H9 (cell line): ENCODE data around the gene GNLY. TPM values are rescaled to one million over a fixed set of nuclear protein-coding genes. Genes with fewer than 3 reads are reported as not detected.

ENCODE experiments used
- DNase-seq: peaks from one replicate; pipeline ENCODE4 v3.0.0-alpha.2; 2017
- H2AFZ ChIP-seq: one replicate; pipeline ENCODE4 v1.6.1; 2013; ENCODE audit warnings: mild to moderate bottlenecking, low read length, control low read depth, moderate library complexity
- H2AK5ac ChIP-seq: 2 replicates; pipeline ENCODE4 v1.6.1; 2013; ENCODE audit warnings: low read length, control low read depth, mixed read lengths; ENCODE audit not compliant: insufficient read length
- H2BK120ac ChIP-seq: one replicate; pipeline ENCODE4 v1.6.1; 2013; ENCODE audit warnings: low read depth, mild to moderate bottlenecking, low read length, control low read depth, inconsistent platforms; ENCODE audit not compliant: poor library complexity, severe bottlenecking
- H2BK12ac ChIP-seq: 2 replicates; pipeline ENCODE4 v1.6.1; 2013; ENCODE audit warnings: low read length, control low read depth, mixed read lengths, low read depth; ENCODE audit not compliant: insufficient read length
- H2BK15ac ChIP-seq: 2 replicates; pipeline ENCODE4 v1.6.1; 2013; ENCODE audit warnings: low read depth, low read length, control low read depth
- H2BK20ac ChIP-seq: one replicate; pipeline ENCODE4 v1.6.1; 2013; ENCODE audit warnings: low read depth, mild to moderate bottlenecking, low read length, control low read depth, inconsistent platforms; ENCODE audit not compliant: poor library complexity, severe bottlenecking
- H2BK5ac ChIP-seq: 2 replicates; pipeline ENCODE4 v1.6.1; 2013; ENCODE audit warnings: low read length, control low read depth, mixed read lengths; ENCODE audit not compliant: insufficient read length
- H3K14ac ChIP-seq: 2 replicates; pipeline ENCODE4 v1.6.1; 2013; ENCODE audit warnings: low read length, control low read depth; ENCODE audit not compliant: insufficient read depth
- H3K18ac ChIP-seq: 2 replicates; pipeline ENCODE4 v1.6.1; 2013; ENCODE audit warnings: low read depth, mild to moderate bottlenecking, mixed read lengths, low read length, control low read depth; ENCODE audit not compliant: insufficient read length
- H3K23ac ChIP-seq: 2 replicates; pipeline ENCODE4 v1.6.1; 2013; ENCODE audit warnings: low read length, control low read depth, mixed read lengths, low read depth; ENCODE audit not compliant: insufficient read length
- H3K23me2 ChIP-seq: 2 replicates; pipeline ENCODE4 v1.6.1; 2013; ENCODE audit warnings: low read depth, mild to moderate bottlenecking, mixed read lengths, low read length, control low read depth; ENCODE audit not compliant: insufficient read length, poor library complexity, severe bottlenecking
- H3K27ac ChIP-seq: 2 replicates; pipeline ENCODE4 v1.5.1; 2013; ENCODE audit warnings: low read length, control low read depth, mixed read lengths, low read depth; ENCODE audit not compliant: insufficient read length
- H3K27me3 ChIP-seq: 2 replicates; pipeline ENCODE4 v1.6.1; 2013; ENCODE audit warnings: low read length, control low read depth, inconsistent platforms; ENCODE audit not compliant: insufficient read depth
- H3K4ac ChIP-seq: 2 replicates; pipeline ENCODE4 v1.6.1; 2013; ENCODE audit warnings: low read depth, mild to moderate bottlenecking, control low read depth, inconsistent platforms, low read length, moderate library complexity
- H3K4me1 ChIP-seq: 2 replicates; pipeline ENCODE4 v1.6.1; 2013; ENCODE audit warnings: low read length, control low read depth, inconsistent platforms; ENCODE audit not compliant: insufficient read depth
- H3K4me2 ChIP-seq: 2 replicates; pipeline ENCODE4 v1.6.1; 2013; ENCODE audit warnings: low read length, control low read depth, mixed read lengths; ENCODE audit not compliant: insufficient read length, insufficient read depth
- H3K56ac ChIP-seq: 2 replicates; pipeline ENCODE4 v1.6.1; 2013; ENCODE audit warnings: low read depth, mild to moderate bottlenecking, mixed read lengths, low read length, control low read depth; ENCODE audit not compliant: insufficient read length
- H3K79me1 ChIP-seq: 2 replicates; pipeline ENCODE4 v1.6.1; 2013; ENCODE audit warnings: low read depth, mild to moderate bottlenecking, moderate library complexity, low read length, control low read depth, inconsistent platforms; ENCODE audit not compliant: insufficient read depth, poor library complexity, severe bottlenecking
- H3K79me2 ChIP-seq: 2 replicates; pipeline ENCODE4 v1.6.1; 2013; ENCODE audit warnings: low read length, control low read depth, inconsistent platforms; ENCODE audit not compliant: insufficient read depth
- H3K9ac ChIP-seq: 2 replicates; pipeline ENCODE4 v1.6.1; 2013; ENCODE audit warnings: low read length, control low read depth, mixed read lengths; ENCODE audit not compliant: insufficient read length; ENCODE audit errors: extremely low read depth
- H3K9me3 ChIP-seq: one replicate; pipeline ENCODE4 v1.6.1; 2013; ENCODE audit warnings: low read depth, low read length, inconsistent platforms; ENCODE audit not compliant: control insufficient read depth
- H3T11ph ChIP-seq: one replicate; pipeline ENCODE4 v1.6.1; 2013; ENCODE audit warnings: mild to moderate bottlenecking, low read length, control low read depth, inconsistent platforms
- H4K20me1 ChIP-seq: one replicate; pipeline ENCODE4 v1.6.1; 2013; ENCODE audit not compliant: control insufficient read depth, insufficient read length, insufficient read depth
- H4K5ac ChIP-seq: 2 replicates; pipeline ENCODE4 v1.6.1; 2013; ENCODE audit warnings: low read depth, mild to moderate bottlenecking, mixed read lengths, low read length, control low read depth; ENCODE audit not compliant: insufficient read length
- H4K8ac ChIP-seq: replicated peaks from 2 replicates; pipeline ENCODE4 v1.6.1; 2013; ENCODE audit warnings: low read length, control low read depth, mixed read lengths, low read depth; ENCODE audit not compliant: insufficient read length
- H4K91ac ChIP-seq: 2 replicates; pipeline ENCODE4 v1.6.1; 2013; ENCODE audit warnings: low read depth, mild to moderate bottlenecking, moderate library complexity, mixed read lengths, low read length, control low read depth; ENCODE audit not compliant: insufficient read length
- H3K27ac Mint-ChIP-seq, 3 experiments: 2 replicates in 2 of 3; 3 replicates in 1 of 3; pipeline ENCODE4 v1.8.0; 2020 to 2021; ENCODE audit warnings: mixed read lengths in 3 of 3, mild to moderate bottlenecking in 1 of 3, moderate library complexity in 1 of 3
- H3K27me3 Mint-ChIP-seq: 2 replicates; pipeline ENCODE4 v1.8.0; 2021; ENCODE audit warnings: low read depth, mild to moderate bottlenecking, moderate library complexity, mixed read lengths
- H3K36me3 Mint-ChIP-seq, 3 experiments: 2 replicates in 2 of 3; 3 replicates in 1 of 3; pipeline ENCODE4 v1.8.0; 2020 to 2021; ENCODE audit warnings: low read depth in 3 of 3, mixed read lengths in 3 of 3; ENCODE audit not compliant: insufficient read depth in 1 of 3
- H3K4me1 Mint-ChIP-seq, 2 experiments: 2 replicates each; pipeline ENCODE4 v1.8.0; 2020; ENCODE audit warnings: mixed read lengths in 2 of 2
- H3K4me3 Mint-ChIP-seq, 2 experiments: 2 replicates in 1 of 2; 3 replicates in 1 of 2; pipeline ENCODE4 v1.8.0; 2020 to 2021; ENCODE audit warnings: mild to moderate bottlenecking in 2 of 2, mixed read lengths in 2 of 2, moderate library complexity in 1 of 2
- H3K9me3 Mint-ChIP-seq, 2 experiments: 2 replicates in 1 of 2; 3 replicates in 1 of 2; pipeline ENCODE4 v1.8.0; 2020; ENCODE audit warnings: mild to moderate bottlenecking in 2 of 2, mixed read lengths in 2 of 2, moderate library complexity in 1 of 2
- WGBS: extraction: QIAGEN DNeasy Blood & Tissue Kit; methylation state at CpG from one replicate; pipeline ENCODE4 v1.1.7; 2013; ENCODE audit warnings: missing lambda C conversion rate, low lambda C conversion rate, mixed read lengths; ENCODE audit not compliant: insufficient read length; ENCODE audit errors: extremely low coverage; 5-methylcytosine and 5-hydroxymethylcytosine counted together
- total RNA-seq: library from RNA; stranded (reverse); gene quantifications from 2 replicates; pipeline ENCODE4 v1.2.1, GENCODE V29; 2021
- TF ChIP-seq, protein P1 (sequence below): fragments of 200-600 bp; sonication (generic); conservative IDR thresholded peaks from 3 replicates; pipeline ENCODE4 v1.8.0; 2021; ENCODE audit warnings: antibody characterized with exemption, mild to moderate bottlenecking

GNLY gene
- total RNA-seq, 1 experiment from 2014 or later = not detected

DNA sequence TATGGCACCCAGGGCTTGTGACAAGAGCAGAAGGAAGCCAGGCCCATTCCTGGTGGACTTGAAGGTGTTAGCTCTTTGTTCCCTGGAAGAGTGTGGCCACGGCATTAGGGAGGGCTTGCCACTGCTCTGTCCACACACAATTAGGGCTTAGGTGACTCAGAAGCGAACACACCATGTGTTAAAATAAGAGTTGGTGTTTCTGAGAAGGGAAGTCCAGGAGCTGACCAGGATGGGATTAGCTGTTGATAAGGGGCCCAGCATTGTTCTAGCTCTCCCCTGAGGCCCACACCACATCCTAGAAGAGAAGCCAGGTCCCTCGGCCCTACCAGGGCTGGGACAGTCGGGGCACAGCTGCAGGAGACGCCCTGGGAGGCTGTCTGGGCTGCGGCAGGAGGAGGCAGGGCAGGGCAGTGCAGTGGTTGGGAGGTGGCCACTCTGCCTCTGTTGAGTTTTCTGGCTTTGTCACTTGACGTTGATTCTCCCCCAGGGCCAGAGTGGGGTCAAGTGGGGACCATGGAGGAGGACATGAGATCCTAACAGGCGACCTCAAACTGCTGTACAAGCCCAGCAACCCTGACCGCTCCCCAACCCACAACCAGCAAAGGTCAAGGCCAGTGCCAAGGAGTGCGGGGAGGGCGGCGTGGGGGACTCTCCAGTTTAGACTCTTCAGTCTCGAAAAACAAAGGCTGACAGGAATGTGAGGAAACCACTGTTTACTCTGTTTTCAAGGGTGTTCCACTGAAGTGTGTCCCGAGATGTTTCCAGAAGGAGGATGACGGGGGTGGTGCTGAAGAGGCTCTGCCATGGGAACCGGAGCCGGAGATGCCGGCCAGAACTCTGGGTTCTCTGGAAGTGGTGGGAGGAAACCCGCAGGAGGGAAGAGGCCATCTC is 16.8 kb downstream of the GNLY start:
- Histone ChIP-seq H3K9ac (no peak overlapping the region), H3K4me1 (no peaks in the 10 kb centered on the region), H4K20me1 (no peaks in the 10 kb centered on the region), H2AK5ac (no peak overlapping the region), H2BK12ac (no peak overlapping the region), H3K9me3 (no peaks in the 10 kb centered on the region), H3K14ac (no peak overlapping the region), H4K5ac (no peak overlapping the region), H4K91ac (no peak overlapping the region), H2BK120ac (no peak overlapping the region), H3K79me2 (no peaks in the 10 kb centered on the region), H2BK20ac (no peak overlapping the region), H3K4me2 (no peak overlapping the region), H3K79me1 (no peaks in the 10 kb centered on the region), H2AFZ (no peak overlapping the region), H3K56ac (no peak overlapping the region), H4K8ac (no peak overlapping the region), H3T11ph (no peak overlapping the region), H3K23ac (no peak overlapping the region), H3K27me3 (peaks cover 3% of the 10 kb centered on the region; the same call in 1 of the 2 replicates), H3K4ac (no peak overlapping the region), H3K18ac (no peak overlapping the region), H2BK15ac (no peak overlapping the region), H2BK5ac (no peak overlapping the region), H3K27ac (no peak overlapping the region), H3K23me2 (no peaks in the 10 kb centered on the region)
- peaks cover 2 to 7% of the 10 kb centered on the region in 2 experiments; a peak in 3 of 4 replicates for H3K4me1 Mint-ChIP-seq
- H3K36me3 Mint-ChIP-seq = no peaks in the 10 kb centered on the region
- peaks cover 23% of the 10 kb centered on the region for H3K27me3 Mint-ChIP-seq
- peak overlapping the region in 1 of 3 experiments; percentile 13; a peak in 1 of 7 replicates for H3K27ac Mint-ChIP-seq
- H3K9me3 Mint-ChIP-seq = no peaks in the 10 kb centered on the region; a peak in 1 of 5 replicates
- TF ChIP-seq, protein P1, sequence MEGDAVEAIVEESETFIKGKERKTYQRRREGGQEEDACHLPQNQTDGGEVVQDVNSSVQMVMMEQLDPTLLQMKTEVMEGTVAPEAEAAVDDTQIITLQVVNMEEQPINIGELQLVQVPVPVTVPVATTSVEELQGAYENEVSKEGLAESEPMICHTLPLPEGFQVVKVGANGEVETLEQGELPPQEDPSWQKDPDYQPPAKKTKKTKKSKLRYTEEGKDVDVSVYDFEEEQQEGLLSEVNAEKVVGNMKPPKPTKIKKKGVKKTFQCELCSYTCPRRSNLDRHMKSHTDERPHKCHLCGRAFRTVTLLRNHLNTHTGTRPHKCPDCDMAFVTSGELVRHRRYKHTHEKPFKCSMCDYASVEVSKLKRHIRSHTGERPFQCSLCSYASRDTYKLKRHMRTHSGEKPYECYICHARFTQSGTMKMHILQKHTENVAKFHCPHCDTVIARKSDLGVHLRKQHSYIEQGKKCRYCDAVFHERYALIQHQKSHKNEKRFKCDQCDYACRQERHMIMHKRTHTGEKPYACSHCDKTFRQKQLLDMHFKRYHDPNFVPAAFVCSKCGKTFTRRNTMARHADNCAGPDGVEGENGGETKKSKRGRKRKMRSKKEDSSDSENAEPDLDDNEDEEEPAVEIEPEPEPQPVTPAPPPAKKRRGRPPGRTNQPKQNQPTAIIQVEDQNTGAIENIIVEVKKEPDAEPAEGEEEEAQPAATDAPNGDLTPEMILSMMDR = no peak
- no peak overlapping the region for H3K4me3 Mint-ChIP-seq
- DNase-seq = peak; percentile 15
- WGBS = no CpG with 5 or more reads among the region's 19 CpGs
